KMS-11 (cell line): Measurements from ENCODE around the gene FIGNL1.

Experiments
- H2AFZ ChIP-seq: fragments of 200-600 bp; sonication (generic); 2 replicates; pipeline ENCODE4 v1.6.1; 2016; ENCODE audit warnings: antibody characterized with exemption, mixed run types, low read depth
- H3K27ac ChIP-seq: fragments of 200-600 bp; sonication (generic); 2 replicates; pipeline ENCODE4 v1.6.1; 2016; ENCODE audit warnings: mild to moderate bottlenecking, mixed run types
- H3K27me3 ChIP-seq: fragments of 200-600 bp; sonication (generic); 2 replicates; pipeline ENCODE4 v1.6.1; 2017; ENCODE audit warnings: mild to moderate bottlenecking, low read depth, mixed run types, moderate library complexity; ENCODE audit not compliant: insufficient read depth
- H3K36me3 ChIP-seq: fragments of 200-600 bp; sonication (generic); 2 replicates; pipeline ENCODE4 v1.6.1; 2017; ENCODE audit warnings: mild to moderate bottlenecking, mixed run types; ENCODE audit not compliant: insufficient read depth
- H3K4me1 ChIP-seq: fragments of 200-600 bp; sonication (generic); 2 replicates; pipeline ENCODE4 v1.6.1; 2016; ENCODE audit warnings: mild to moderate bottlenecking, low read depth, mixed run types; ENCODE audit not compliant: poor library complexity, severe bottlenecking
- H3K4me2 ChIP-seq: fragments of 200-600 bp; sonication (generic); 2 replicates; pipeline ENCODE4 v1.7.0; 2016; ENCODE audit warnings: mild to moderate bottlenecking, mixed run types
- H3K4me3 ChIP-seq: fragments of 200-600 bp; sonication (generic); IDR thresholded peaks from 2 replicates; pipeline ENCODE4 v1.6.1; 2017; ENCODE audit warnings: low read depth, low read length, mixed read lengths; ENCODE audit not compliant: insufficient read depth
- H3K79me2 ChIP-seq: fragments of 200-600 bp; sonication (generic); 2 replicates; pipeline ENCODE4 v1.6.1; 2016; ENCODE audit warnings: low read depth, mixed run types; ENCODE audit not compliant: insufficient read depth
- H3K9ac ChIP-seq: fragments of 200-600 bp; sonication (generic); 2 replicates; pipeline ENCODE4 v1.6.1; 2016; ENCODE audit warnings: mild to moderate bottlenecking, mixed run types
- H4K20me1 ChIP-seq: fragments of 200-600 bp; sonication (generic); 2 replicates; pipeline ENCODE4 v1.6.1; 2016; ENCODE audit warnings: mild to moderate bottlenecking, mixed run types; ENCODE audit not compliant: insufficient read depth
- TF ChIP-seq, protein P1 (sequence below): fragments of 200-600 bp; sonication (generic); conservative IDR thresholded peaks from 2 replicates; pipeline ENCODE4 v1.6.1; 2017; ENCODE audit warnings: low read depth, mild to moderate bottlenecking, antibody characterized with exemption, low read length, moderate library complexity, mixed read lengths

The FIGNL1 gene

GRCh38 chr7:50426280-50427045 is 23.7 kb downstream of the FIGNL1 start:
- Histone ChIP-seq H3K4me2 (no peak overlapping the region), H2AFZ (no peak overlapping the region), H3K4me1 (no peaks in the 10 kb centered on the region), H3K9ac (no peak overlapping the region), H3K27me3 (no peaks in the 10 kb centered on the region), H3K4me3 (no peak overlapping the region), H3K36me3 (no peaks in the 10 kb centered on the region), H3K79me2 (no peaks in the 10 kb centered on the region), H4K20me1 (no peaks in the 10 kb centered on the region), H3K27ac (no peak overlapping the region)
- TF ChIP-seq, protein P1, sequence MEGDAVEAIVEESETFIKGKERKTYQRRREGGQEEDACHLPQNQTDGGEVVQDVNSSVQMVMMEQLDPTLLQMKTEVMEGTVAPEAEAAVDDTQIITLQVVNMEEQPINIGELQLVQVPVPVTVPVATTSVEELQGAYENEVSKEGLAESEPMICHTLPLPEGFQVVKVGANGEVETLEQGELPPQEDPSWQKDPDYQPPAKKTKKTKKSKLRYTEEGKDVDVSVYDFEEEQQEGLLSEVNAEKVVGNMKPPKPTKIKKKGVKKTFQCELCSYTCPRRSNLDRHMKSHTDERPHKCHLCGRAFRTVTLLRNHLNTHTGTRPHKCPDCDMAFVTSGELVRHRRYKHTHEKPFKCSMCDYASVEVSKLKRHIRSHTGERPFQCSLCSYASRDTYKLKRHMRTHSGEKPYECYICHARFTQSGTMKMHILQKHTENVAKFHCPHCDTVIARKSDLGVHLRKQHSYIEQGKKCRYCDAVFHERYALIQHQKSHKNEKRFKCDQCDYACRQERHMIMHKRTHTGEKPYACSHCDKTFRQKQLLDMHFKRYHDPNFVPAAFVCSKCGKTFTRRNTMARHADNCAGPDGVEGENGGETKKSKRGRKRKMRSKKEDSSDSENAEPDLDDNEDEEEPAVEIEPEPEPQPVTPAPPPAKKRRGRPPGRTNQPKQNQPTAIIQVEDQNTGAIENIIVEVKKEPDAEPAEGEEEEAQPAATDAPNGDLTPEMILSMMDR = no peak

GRCh38 chr7:50425318-50425717 is 24.8 kb downstream of the FIGNL1 start:
- Histone ChIP-seq H3K27ac (no peak overlapping the region), H3K79me2 (no peaks in the 10 kb centered on the region), H3K27me3 (no peaks in the 10 kb centered on the region), H3K4me3 (no peak overlapping the region), H3K4me1 (no peaks in the 10 kb centered on the region), H3K9ac (no peak overlapping the region), H3K36me3 (no peaks in the 10 kb centered on the region), H4K20me1 (no peaks in the 10 kb centered on the region), H2AFZ (no peak overlapping the region), H3K4me2 (no peak overlapping the region)
- TF ChIP-seq, protein P1 = no peak

DNA sequence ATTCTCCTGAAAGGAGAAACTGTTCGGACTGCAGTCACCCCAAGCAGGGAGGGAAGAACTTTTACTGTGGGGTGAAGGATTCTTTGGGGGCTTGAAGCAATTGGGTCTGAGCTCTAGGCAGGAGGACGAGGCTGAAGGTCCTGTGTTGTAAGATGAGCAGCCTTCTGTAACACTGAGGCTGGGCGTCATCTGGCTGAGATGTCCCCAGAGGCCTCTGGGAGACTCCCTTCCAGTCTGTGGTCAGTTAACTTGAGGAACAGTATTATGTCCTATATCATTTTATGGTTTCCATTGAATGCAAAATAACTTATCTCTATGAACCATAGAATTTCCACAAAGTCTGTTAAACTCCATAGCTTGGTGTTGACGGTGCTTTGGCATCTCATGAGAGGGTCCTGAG is 26.3 kb downstream of the FIGNL1 start:
- Histone ChIP-seq H3K36me3 (no peaks in the 10 kb centered on the region), H2AFZ (no peak overlapping the region), H3K27me3 (no peaks in the 10 kb centered on the region), H3K4me2 (no peak overlapping the region), H3K4me3 (no peak overlapping the region), H3K79me2 (no peaks in the 10 kb centered on the region), H3K4me1 (no peaks in the 10 kb centered on the region), H4K20me1 (no peaks in the 10 kb centered on the region), H3K27ac (no peak overlapping the region), H3K9ac (no peak overlapping the region)
- TF ChIP-seq, protein P1 = no peak

DNA sequence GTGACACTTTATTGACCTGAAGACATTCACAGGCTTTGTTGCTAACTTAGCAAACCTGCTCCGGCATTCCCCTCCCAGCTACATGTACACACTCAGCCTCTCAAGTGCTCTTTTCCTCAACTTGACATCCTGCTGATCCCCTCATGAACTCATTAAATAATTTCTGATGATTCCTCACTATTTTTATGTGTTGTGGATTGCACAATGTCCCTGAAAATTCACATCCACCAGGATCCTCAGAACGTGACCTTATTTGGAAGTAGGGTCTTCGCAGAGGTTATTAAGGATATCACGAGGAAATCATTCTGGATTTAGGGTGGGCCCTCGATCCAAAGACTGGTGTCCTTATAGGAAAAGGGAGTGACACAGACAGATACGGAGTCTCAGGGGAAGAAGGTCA is 27.3 kb downstream of the FIGNL1 start:
- TF ChIP-seq, protein P1 = no peak
- H3K36me3 ChIP-seq = no peaks in the 10 kb centered on the region

More for the DNA sequence above, 27.3 kb downstream of the FIGNL1 start:
- Histone ChIP-seq H3K27me3 (no peaks in the 10 kb centered on the region), H2AFZ (no peak overlapping the region), H3K4me2 (no peak overlapping the region), H3K79me2 (no peaks in the 10 kb centered on the region), H3K4me1 (no peaks in the 10 kb centered on the region), H3K9ac (no peak overlapping the region), H3K4me3 (no peak overlapping the region), H4K20me1 (no peaks in the 10 kb centered on the region), H3K27ac (no peak overlapping the region)
